Natural killer cell (primary cell): ENCODE results near the gene FDXR. TPM values are rescaled to one million over a fixed set of nuclear protein-coding genes. Genes with fewer than 3 reads are reported as not detected.

Source experiments
- ATAC-seq, 3 donors: fragments of 150-1000 bp in 2 of 3; fragments of 200-7000 bp in 1 of 3; cut with Tn5 transposase; 1 replicate in 1 of 3; 2 replicates in 2 of 3; pipeline ENCODE4 v1.10.0; 2021; ENCODE audit warnings: mild to moderate bottlenecking in 2 of 3, moderate library complexity in 2 of 3
- DNase-seq, 2 donors: peaks; one replicate each; pipeline versions ENCODE4 v3.0.0 to v3.0.0-alpha.2; 2013 to 2021; ENCODE audit warnings: mixed read lengths in 1 of 2
- H3K27ac ChIP-seq: one replicate; pipeline ENCODE4 v1.5.1; 2013; ENCODE audit warnings: mild to moderate bottlenecking, low read length
- H3K27me3 ChIP-seq: one replicate; pipeline ENCODE4 v1.6.1; 2013; ENCODE audit warnings: low read length; ENCODE audit not compliant: control insufficient read depth, insufficient read depth
- H3K36me3 ChIP-seq: one replicate; pipeline ENCODE4 v1.6.1; 2013; ENCODE audit warnings: low read length; ENCODE audit not compliant: control insufficient read depth, insufficient read depth
- H3K4me1 ChIP-seq: one replicate; pipeline ENCODE4 v1.6.1; 2013; ENCODE audit warnings: low read length; ENCODE audit not compliant: control insufficient read depth, insufficient read depth
- H3K4me3 ChIP-seq: one replicate; pipeline ENCODE4 v1.5.1; 2013; ENCODE audit warnings: low read length
- H3K9me3 ChIP-seq: one replicate; pipeline ENCODE4 v1.6.1; 2013; ENCODE audit warnings: low read length; ENCODE audit not compliant: control insufficient read depth, insufficient read depth
- H3K27ac Mint-ChIP-seq, 2 donors: one replicate each; pipeline ENCODE4 v1.8.0; 2022; ENCODE audit warnings: mild to moderate bottlenecking in 2 of 2, mixed read lengths in 2 of 2, moderate library complexity in 1 of 2
- H3K27me3 Mint-ChIP-seq, 2 donors: one replicate each; pipeline ENCODE4 v1.8.0; 2022; ENCODE audit warnings: low read depth in 2 of 2, mixed read lengths in 2 of 2
- H3K36me3 Mint-ChIP-seq: one replicate; pipeline ENCODE4 v1.8.0; 2022; ENCODE audit warnings: mixed read lengths
- H3K4me1 Mint-ChIP-seq, 2 donors: one replicate each; pipeline ENCODE4 v1.8.0; 2022; ENCODE audit warnings: mixed read lengths in 2 of 2
- H3K4me3 Mint-ChIP-seq: one replicate; pipeline ENCODE4 v1.8.0; 2022; ENCODE audit warnings: mild to moderate bottlenecking, moderate library complexity, mixed read lengths
- H3K9me3 Mint-ChIP-seq, 2 donors: one replicate each; pipeline ENCODE4 v1.8.0; 2022; ENCODE audit warnings: mixed read lengths in 2 of 2
- WGBS: methylation state at CpG from one replicate; pipeline ENCODE4 v1.1.7; 2013; ENCODE audit warnings: missing lambda C conversion rate; ENCODE audit not compliant: insufficient coverage; 5-methylcytosine and 5-hydroxymethylcytosine counted together
- intact Hi-C: fragments of 100-400 bp; cut with micrococcal nuclease; formaldehyde crosslinking; loops from one replicate; pipeline ENCODE4 v1.14.2; 2022
- total RNA-seq, 4 donors: library from RNA; stranded (reverse); fragments of 120-200 nt in 1 of 4; gene quantifications; one replicate each; pipeline versions ENCODE4 v1.2.3 to v1.2.4, GENCODE V29; 2013 to 2022
- TF ChIP-seq, protein P1 (sequence below): fragments of 200-600 bp; IDR thresholded peaks from one replicate; pipeline ENCODE4 v1.8.0; 2022; ENCODE audit warnings: antibody characterized with exemption

The FDXR gene
- total RNA-seq, 3 donors from 2014 or later (not counting 1 experiment from before 2014, with no cell fraction given): 4.5 to 9.1 (median 7.8) TPM

GRCh38 chr17:74832421-74832820 is 40.4 kb downstream of the FDXR start:
- Histone ChIP-seq H3K36me3 (peaks cover 11% of the 10 kb centered on the region), H3K27ac (no peak overlapping the region), H3K4me3 (no peak overlapping the region), H3K4me1 (peaks cover 19% of the 10 kb centered on the region), H3K27me3 (no peaks in the 10 kb centered on the region), H3K9me3 (no peaks in the 10 kb centered on the region)
- H3K4me3 Mint-ChIP-seq: no peak overlapping the region
- TF ChIP-seq, protein P1, sequence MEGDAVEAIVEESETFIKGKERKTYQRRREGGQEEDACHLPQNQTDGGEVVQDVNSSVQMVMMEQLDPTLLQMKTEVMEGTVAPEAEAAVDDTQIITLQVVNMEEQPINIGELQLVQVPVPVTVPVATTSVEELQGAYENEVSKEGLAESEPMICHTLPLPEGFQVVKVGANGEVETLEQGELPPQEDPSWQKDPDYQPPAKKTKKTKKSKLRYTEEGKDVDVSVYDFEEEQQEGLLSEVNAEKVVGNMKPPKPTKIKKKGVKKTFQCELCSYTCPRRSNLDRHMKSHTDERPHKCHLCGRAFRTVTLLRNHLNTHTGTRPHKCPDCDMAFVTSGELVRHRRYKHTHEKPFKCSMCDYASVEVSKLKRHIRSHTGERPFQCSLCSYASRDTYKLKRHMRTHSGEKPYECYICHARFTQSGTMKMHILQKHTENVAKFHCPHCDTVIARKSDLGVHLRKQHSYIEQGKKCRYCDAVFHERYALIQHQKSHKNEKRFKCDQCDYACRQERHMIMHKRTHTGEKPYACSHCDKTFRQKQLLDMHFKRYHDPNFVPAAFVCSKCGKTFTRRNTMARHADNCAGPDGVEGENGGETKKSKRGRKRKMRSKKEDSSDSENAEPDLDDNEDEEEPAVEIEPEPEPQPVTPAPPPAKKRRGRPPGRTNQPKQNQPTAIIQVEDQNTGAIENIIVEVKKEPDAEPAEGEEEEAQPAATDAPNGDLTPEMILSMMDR: no peak
- 92% methylated on average over 9 of the region's 9 CpGs for WGBS
- H3K27ac Mint-ChIP-seq: no peak overlapping the region
- H3K27me3 Mint-ChIP-seq: no peaks in the 10 kb centered on the region
- H3K4me1 Mint-ChIP-seq: peaks cover 0 to 10% of the 10 kb centered on the region in 2 donors
- H3K9me3 Mint-ChIP-seq: no peaks in the 10 kb centered on the region
- DNase-seq (no peak), ATAC-seq (no peak)
- intact Hi-C loops: no loop called here
- H3K36me3 Mint-ChIP-seq: no peaks in the 10 kb centered on the region

DNA sequence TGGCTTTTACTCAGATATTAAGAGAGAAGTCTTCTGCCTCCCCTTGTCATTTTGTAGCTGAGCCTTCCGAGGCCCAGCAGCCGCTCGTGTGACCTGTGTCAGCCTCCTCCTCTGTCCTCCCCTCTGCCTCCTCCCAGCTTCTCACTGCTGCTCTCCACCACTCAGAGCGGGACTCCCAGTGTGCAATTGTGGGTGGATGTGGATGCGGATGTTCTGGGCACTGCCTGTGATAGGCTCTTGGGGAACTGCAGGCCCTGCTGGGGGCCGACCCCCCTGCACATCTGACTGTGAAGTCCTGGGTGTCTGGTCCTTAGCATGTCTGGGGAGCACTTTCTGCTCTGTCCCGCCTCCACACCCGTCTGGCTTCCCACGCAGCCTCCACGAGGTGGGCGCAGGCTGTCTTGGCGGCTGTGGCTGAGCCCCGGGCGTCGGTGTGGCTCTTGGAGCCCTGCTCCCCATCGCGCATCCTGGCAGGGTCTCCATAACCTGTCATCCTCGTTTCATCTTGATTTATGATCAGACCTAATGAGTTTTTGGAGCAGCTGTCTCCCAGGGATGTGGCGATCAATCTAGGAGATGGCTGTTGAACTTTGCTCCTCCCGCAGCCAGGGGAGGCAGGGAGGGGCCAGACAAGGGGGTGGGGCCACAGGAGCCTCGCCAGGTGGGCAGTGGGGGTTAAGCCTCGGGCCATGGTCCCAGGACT is 41.2 kb downstream of the FDXR start:
- DNase-seq (no peak), ATAC-seq (no peak)
- Mint-ChIP-seq H3K4me3 (no peak overlapping the region), H3K4me1 (peaks cover 0 to 10% of the 10 kb centered on the region in 2 donors), H3K27me3 (no peaks in the 10 kb centered on the region), H3K27ac (no peak overlapping the region), H3K9me3 (no peaks in the 10 kb centered on the region), H3K36me3 (no peaks in the 10 kb centered on the region)
- intact Hi-C loops: no loop called here
- TF ChIP-seq, protein P1: no peak
- peaks cover 9% of the 10 kb centered on the region for H3K36me3 ChIP-seq
- no peaks in the 10 kb centered on the region for H3K9me3 ChIP-seq
- no peak overlapping the region for H3K4me3 ChIP-seq
- no peaks in the 10 kb centered on the region for H3K27me3 ChIP-seq
- peaks cover 19% of the 10 kb centered on the region for H3K4me1 ChIP-seq
- no peak overlapping the region for H3K27ac ChIP-seq
- WGBS: 91% methylated on average over 21 of the region's 22 CpGs

DNA sequence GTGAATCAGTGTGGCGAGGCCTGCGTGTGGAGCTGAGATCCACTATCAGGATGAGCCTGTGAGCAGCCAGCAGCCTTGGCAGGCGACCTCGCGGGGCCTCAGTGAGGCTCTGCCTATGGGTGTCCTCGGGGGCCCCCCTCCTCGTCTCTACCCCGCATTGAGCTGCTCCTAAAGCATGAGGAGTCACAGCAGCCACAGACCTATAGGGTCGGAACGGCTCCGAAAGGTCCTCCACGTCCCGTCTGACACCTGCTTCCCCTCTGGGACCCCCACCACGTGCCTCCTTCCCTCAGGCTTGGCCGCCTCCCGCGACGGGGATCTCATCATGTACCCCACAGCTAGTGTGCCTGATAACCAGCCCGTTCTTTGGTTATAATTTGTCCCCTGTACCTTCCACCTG is 41.9 kb downstream of the FDXR start:
- intact Hi-C loops: no loop called here
- Mint-ChIP-seq H3K27me3 (no peaks in the 10 kb centered on the region), H3K4me3 (no peak overlapping the region), H3K9me3 (no peaks in the 10 kb centered on the region), H3K36me3 (no peaks in the 10 kb centered on the region), H3K4me1 (peaks cover 0 to 10% of the 10 kb centered on the region in 2 donors), H3K27ac (no peak overlapping the region)
- H3K4me1 ChIP-seq: peaks cover 19% of the 10 kb centered on the region
- no peak overlapping the region for H3K27ac ChIP-seq
- WGBS: 94% methylated on average over 19 of the region's 19 CpGs
- no peaks in the 10 kb centered on the region for H3K27me3 ChIP-seq
- TF ChIP-seq, protein P1: no peak
- peaks cover 12% of the 10 kb centered on the region for H3K36me3 ChIP-seq
- DNase-seq (no peak), ATAC-seq (no peak)
- H3K9me3 ChIP-seq: no peaks in the 10 kb centered on the region
- H3K4me3 ChIP-seq: no peak overlapping the region

- intact Hi-C loops: no loop called here
- H3K27me3 ChIP-seq: no peaks in the 10 kb centered on the region
- H3K4me3 ChIP-seq: no peak overlapping the region
- peaks cover 2% of the 10 kb centered on the region for H3K4me1 ChIP-seq
- no peak overlapping the region for H3K27ac Mint-ChIP-seq
- H3K9me3 Mint-ChIP-seq: no peaks in the 10 kb centered on the region
- no peak overlapping the region for H3K27ac ChIP-seq
- no peak for DNase-seq
- H3K4me1 Mint-ChIP-seq: peaks cover 0 to 4% of the 10 kb centered on the region in 2 donors
- no peak overlapping the region for H3K4me3 Mint-ChIP-seq
- no peaks in the 10 kb centered on the region for H3K9me3 ChIP-seq
- TF ChIP-seq, protein P1: no peak
- no peak for ATAC-seq
- no peaks in the 10 kb centered on the region for H3K36me3 Mint-ChIP-seq
- whole genome bisulfite sequencing: 97% methylated on average over 11 of the region's 11 CpGs
- H3K27me3 Mint-ChIP-seq: no peaks in the 10 kb centered on the region
- peaks cover 24% of the 10 kb centered on the region for H3K36me3 ChIP-seq
Measured at GRCh38 chr17:74827800-74828199, 45.0 kb downstream of the FDXR start.
